Keratinocyte (primary cell): ENCODE data around the gene CUL3. TPM values are rescaled to one million over a fixed set of nuclear protein-coding genes. Genes with fewer than 3 reads are reported as not detected.

Experiments
- DNase-seq: peaks from one replicate; pipeline ENCODE4 v3.0.0-alpha.2; 2011; ENCODE audit warnings: low read depth, missing footprints, low spot score
- FAIRE-seq: peaks from 2 replicates; lab custom pipeline; 2011; peaks lifted over from hg19 to GRCh38; lab: Jason Lieb, UNC
- H2AFZ ChIP-seq: 2 replicates; pipeline ENCODE4 v1.6.0; 2012; ENCODE audit warnings: low read length, control low read depth, inconsistent platforms; ENCODE audit not compliant: control insufficient read depth
- H3K27ac ChIP-seq: 2 replicates; pipeline ENCODE4 v1.5.1; 2011; ENCODE audit warnings: low read length; ENCODE audit not compliant: control insufficient read depth, insufficient read depth
- H3K27me3 ChIP-seq: 3 replicates; pipeline ENCODE4 v1.6.0; 2011; ENCODE audit warnings: low read length; ENCODE audit not compliant: control insufficient read depth, insufficient read depth; ENCODE audit errors: extremely low read depth
- H3K36me3 ChIP-seq, 2 experiments: 2 replicates in 1 of 2; 3 replicates in 1 of 2; pipeline ENCODE4 v1.5.1; 2011; ENCODE audit warnings: low read length in 2 of 2, mild to moderate bottlenecking in 1 of 2; ENCODE audit not compliant: control insufficient read depth in 2 of 2, insufficient read depth in 2 of 2; ENCODE audit errors: extremely low read depth in 1 of 2
- H3K4me1 ChIP-seq: 3 replicates; pipeline ENCODE4 v1.5.1; 2011; ENCODE audit warnings: low read length; ENCODE audit not compliant: control insufficient read depth, insufficient read depth; ENCODE audit errors: extremely low read depth
- H3K4me2 ChIP-seq: 3 replicates; pipeline ENCODE4 v1.6.0; 2011; ENCODE audit warnings: low read depth, low read length; ENCODE audit not compliant: control insufficient read depth, insufficient read depth; ENCODE audit errors: extremely low read depth
- H3K4me3 ChIP-seq, 3 experiments: fragments of 200-600 bp in 1 of 3; sonication (generic) in 1 of 3; 2 replicates in 2 of 3; 3 replicates in 1 of 3; pipeline ENCODE4 v1.5.1; 2011 to 2016; ENCODE audit warnings: low read length in 3 of 3, mild to moderate bottlenecking in 3 of 3, control low read depth in 2 of 3, inconsistent platforms in 1 of 3, low read depth in 1 of 3, mixed read lengths in 1 of 3, mixed run types in 1 of 3, moderate library complexity in 1 of 3; ENCODE audit not compliant: control insufficient read depth in 2 of 3, insufficient read depth in 2 of 3; ENCODE audit errors: extremely low read depth in 1 of 3
- H3K79me2 ChIP-seq: 2 replicates; pipeline ENCODE4 v1.6.0; 2012; ENCODE audit warnings: low read length; ENCODE audit not compliant: control insufficient read depth, insufficient read depth
- H3K9ac ChIP-seq: 3 replicates; pipeline ENCODE4 v1.6.0; 2011; ENCODE audit warnings: low read length; ENCODE audit not compliant: control insufficient read depth, insufficient read depth; ENCODE audit errors: extremely low read depth
- H3K9me1 ChIP-seq: 3 replicates; pipeline ENCODE4 v1.6.0; 2011; ENCODE audit warnings: low read length; ENCODE audit not compliant: control insufficient read depth, insufficient read depth; ENCODE audit errors: extremely low read depth
- H3K9me3 ChIP-seq: 2 replicates; pipeline ENCODE4 v1.5.1; 2012; ENCODE audit warnings: low read depth, low read length; ENCODE audit not compliant: control insufficient read depth
- H4K20me1 ChIP-seq: 3 replicates; pipeline ENCODE4 v1.6.0; 2011; ENCODE audit warnings: low read length; ENCODE audit not compliant: control insufficient read depth, insufficient read depth; ENCODE audit errors: extremely low read depth
- CTCF ChIP-seq, 3 experiments: IDR thresholded peaks in 1 of 3; conservative IDR thresholded peaks in 1 of 3; optimal IDR thresholded peaks in 1 of 3; 2 replicates in 2 of 3; 3 replicates in 1 of 3; pipeline versions ENCODE3 to v1.5.1; 2011; ENCODE audit warnings: low read length in 3 of 3, mild to moderate bottlenecking in 3 of 3, moderate library complexity in 2 of 3, control low read depth in 1 of 3, inconsistent platforms in 1 of 3; ENCODE audit not compliant: insufficient read depth in 2 of 3; ENCODE audit errors: extremely low read depth in 1 of 3
- EZH2 ChIP-seq: IDR thresholded peaks from one replicate; pipeline ENCODE4 v1.6.1; 2012; ENCODE audit warnings: inconsistent platforms, mild to moderate bottlenecking, low read length, moderate library complexity
- dilution Hi-C: fragments of 300-500 bp; cut with MboI; formaldehyde crosslinking; loops from one replicate; pipeline ENCODE4 v1.7.0; 2020; ENCODE audit warnings: low sequenced_read_pairs; ENCODE audit not compliant: extremely low pct_ligation_motif_present
- polyA plus RNA-seq, 5 experiments: library from polyadenylated mRNA; depleted of rRNA in 3 of 5; stranded (reverse) in 3 of 5; stranded (forward) in 1 of 5; unstranded in 1 of 5; fragments of >200 nt; gene quantifications; 1 replicate in 1 of 5; 2 replicates in 3 of 5; 3 replicates in 1 of 5; pipeline versions ENCODE4 v1.2.1 to v1.2.3, GENCODE V29; 2011 to 2012; ENCODE audit warnings: missing spikeins in 2 of 5, low read depth in 1 of 5, low replicate concordance in 1 of 5

The CUL3 gene
- polyA plus RNA-seq, 1 donor (not counting 4 experiments of a cell fraction or from before 2014, with no cell fraction given), result 71.7 TPM

DNA sequence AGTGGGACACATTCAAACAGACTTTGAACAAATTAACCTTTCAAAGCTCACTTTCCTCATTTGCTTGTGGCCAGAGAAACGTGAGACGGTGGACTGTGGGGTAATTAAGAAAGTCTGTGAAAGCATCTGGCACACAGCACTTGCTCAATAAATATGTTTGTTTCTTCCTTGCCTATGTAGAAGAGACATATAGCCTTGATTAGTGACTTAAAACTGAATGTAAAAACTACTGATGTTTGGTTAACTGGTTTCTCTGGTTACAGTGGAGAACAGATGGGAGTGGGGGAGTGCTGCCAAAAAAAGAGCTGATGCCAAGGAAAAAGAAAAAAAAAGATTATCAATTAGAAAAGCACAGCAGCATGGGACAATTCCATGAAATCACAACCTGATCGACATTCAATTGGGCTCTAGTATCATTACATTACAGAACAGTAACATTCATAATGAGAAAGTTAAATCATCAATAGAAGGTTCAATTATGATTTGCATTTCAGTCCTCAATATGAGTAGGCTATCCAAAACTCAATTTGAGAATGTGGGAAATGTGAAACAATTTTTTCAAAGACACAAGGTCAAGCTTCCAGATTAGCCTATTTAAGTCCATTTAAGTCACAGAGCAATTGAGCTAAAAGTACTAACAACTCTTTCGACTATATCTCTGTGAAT lies 14.7 kb downstream of the CUL3 start:
- peaks cover 14% of the 10 kb centered on the region for H4K20me1 ChIP-seq
- H3K4me1 ChIP-seq, result no peaks in the 10 kb centered on the region
- H3K27ac ChIP-seq, result no peak overlapping the region

GRCh38 chr2:224569654-224570053 lies 15.5 kb downstream of the CUL3 start:
- H3K27ac ChIP-seq, result no peak overlapping the region
- no peak overlapping the region for H3K4me2 ChIP-seq
- H3K4me1 ChIP-seq, result no peaks in the 10 kb centered on the region
- peaks cover 14% of the 10 kb centered on the region for H4K20me1 ChIP-seq
- no peaks in the 10 kb centered on the region for H3K9me1 ChIP-seq
- dilution Hi-C loops, result no loop called here
- FAIRE-seq (no peak), DNase-seq (no peak)
- TF ChIP-seq CTCF (optimal IDR thresholded peaks at IDR 0.05 in 1 of 3, IDR thresholded peaks at IDR 0.05 in 1 of 3, conservative IDR thresholded peaks at IDR 0.05 in 1 of 3; ENCODE audit: extremely low read depth in 1 of 3, insufficient read depth in 2 of 3, low read length in 3 of 3), result no peak
- peaks cover 2% of the 10 kb centered on the region for H3K9me3 ChIP-seq
- H3K4me3 ChIP-seq, result no peak overlapping the region
- H2AFZ ChIP-seq, result no peak overlapping the region
- H3K36me3 ChIP-seq, result peaks cover 0 to 6% of the 10 kb centered on the region in 2 experiments
- no peak overlapping the region for H3K9ac ChIP-seq
- peaks cover 97% of the 10 kb centered on the region for H3K79me2 ChIP-seq
- H3K27me3 ChIP-seq, result no peaks in the 10 kb centered on the region

More for the DNA sequence above, 14.7 kb downstream of the CUL3 start:
- dilution Hi-C loops, result no loop called here
- Histone ChIP-seq H3K4me3 (no peak overlapping the region), H3K4me2 (no peak overlapping the region), H3K9me3 (peaks cover 2% of the 10 kb centered on the region), H3K79me2 (peaks cover 97% of the 10 kb centered on the region), H3K9me1 (no peaks in the 10 kb centered on the region), H3K36me3 (peaks cover 0 to 6% of the 10 kb centered on the region in 2 experiments), H3K27me3 (no peaks in the 10 kb centered on the region), H2AFZ (no peak overlapping the region), H3K9ac (no peak overlapping the region)
- DNase-seq, result no peak
- FAIRE-seq, result peak; percentile 41
- TF ChIP-seq EZH2 (no peak), CTCF (optimal IDR thresholded peaks at IDR 0.05 in 1 of 3, IDR thresholded peaks at IDR 0.05 in 1 of 3, conservative IDR thresholded peaks at IDR 0.05 in 1 of 3; ENCODE audit: extremely low read depth in 1 of 3, insufficient read depth in 2 of 3, low read length in 3 of 3) (no peak)
